Esophagus squamous epithelium (tissue), 4 donors: Measurements from ENCODE around the gene ZNF784.

Source experiments
- POLR2A ChIP-seq, 4 donors: fragments of 450-650 bp; IDR thresholded peaks; one replicate each; pipeline ENCODE4 v1.6.1; 2017; ENCODE audit warnings: antibody characterized with exemption in 4 of 4, mild to moderate bottlenecking in 4 of 4, moderate library complexity in 3 of 4
- TF ChIP-seq, protein P1 (sequence below), 6 experiments: fragments of 450-650 bp in 4 of 6; fragments of 200-600 bp in 2 of 6; sonication (generic) in 2 of 6; IDR thresholded peaks; one replicate each; pipeline ENCODE4 v1.5.1; 2016 to 2019; ENCODE audit warnings: antibody characterized with exemption in 6 of 6, mild to moderate bottlenecking in 4 of 6, moderate library complexity in 4 of 6

DNA sequence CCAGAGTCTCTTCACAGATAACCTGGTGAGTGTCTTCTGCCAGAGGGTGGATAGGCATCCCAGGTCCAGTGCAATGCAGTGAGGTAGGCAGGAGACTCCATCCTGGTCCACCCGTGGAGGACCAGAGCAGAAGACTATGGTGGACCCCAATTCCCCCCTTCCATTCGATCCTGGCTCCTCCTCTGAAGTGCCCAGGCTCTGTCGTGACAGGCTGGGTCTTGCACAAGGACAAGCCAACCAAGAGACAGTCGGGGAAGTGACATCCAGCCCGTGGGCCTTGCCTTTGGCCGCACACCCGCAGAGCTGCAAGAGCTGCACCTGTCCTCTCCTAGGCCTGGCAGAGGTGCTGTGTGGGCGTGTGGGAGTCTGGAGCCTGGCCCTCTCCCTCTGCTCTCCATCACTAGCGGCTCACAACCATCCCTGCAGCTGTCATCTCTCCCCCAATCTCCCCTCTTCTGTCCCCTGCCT lies 3.1 kb downstream of the ZNF784 start:
- TF ChIP-seq, protein P1, sequence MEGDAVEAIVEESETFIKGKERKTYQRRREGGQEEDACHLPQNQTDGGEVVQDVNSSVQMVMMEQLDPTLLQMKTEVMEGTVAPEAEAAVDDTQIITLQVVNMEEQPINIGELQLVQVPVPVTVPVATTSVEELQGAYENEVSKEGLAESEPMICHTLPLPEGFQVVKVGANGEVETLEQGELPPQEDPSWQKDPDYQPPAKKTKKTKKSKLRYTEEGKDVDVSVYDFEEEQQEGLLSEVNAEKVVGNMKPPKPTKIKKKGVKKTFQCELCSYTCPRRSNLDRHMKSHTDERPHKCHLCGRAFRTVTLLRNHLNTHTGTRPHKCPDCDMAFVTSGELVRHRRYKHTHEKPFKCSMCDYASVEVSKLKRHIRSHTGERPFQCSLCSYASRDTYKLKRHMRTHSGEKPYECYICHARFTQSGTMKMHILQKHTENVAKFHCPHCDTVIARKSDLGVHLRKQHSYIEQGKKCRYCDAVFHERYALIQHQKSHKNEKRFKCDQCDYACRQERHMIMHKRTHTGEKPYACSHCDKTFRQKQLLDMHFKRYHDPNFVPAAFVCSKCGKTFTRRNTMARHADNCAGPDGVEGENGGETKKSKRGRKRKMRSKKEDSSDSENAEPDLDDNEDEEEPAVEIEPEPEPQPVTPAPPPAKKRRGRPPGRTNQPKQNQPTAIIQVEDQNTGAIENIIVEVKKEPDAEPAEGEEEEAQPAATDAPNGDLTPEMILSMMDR (IDR thresholded peaks at IDR 0.05): no peak
- TF ChIP-seq POLR2A (IDR thresholded peaks at IDR 0.05): no peak
